GM21381 (cell line): Measurements from ENCODE around the gene PTPRR.
A peak's percentile ranks its signal among the peaks of the same experiment; 100 is the strongest.

Experiments used
- ATAC-seq: cut with Tn5 transposase; IDR thresholded peaks from one replicate; pipeline ENCODE4 v1.9.1; 2021; ENCODE audit warnings: mild to moderate bottlenecking, moderate library complexity; ENCODE audit not compliant: unreplicated experiment

Gene PTPRR

GRCh38 chr12:70615174-70615866, 305.2 kb downstream of the PTPRR start:
- no peak for ATAC-seq

- no peak for ATAC-seq
Observed at GRCh38 chr12:70609739-70610491, 310.6 kb downstream of the PTPRR start.

- ATAC-seq = no peak
Observed at GRCh38 chr12:70609203-70609602, 311.3 kb downstream of the PTPRR start.

- ATAC-seq = no peak
Observed at GRCh38 chr12:70608184-70608583, 312.4 kb downstream of the PTPRR start.

GRCh38 chr12:70607107-70607506, 313.4 kb downstream of the PTPRR start:
- ATAC-seq = no peak

DNA sequence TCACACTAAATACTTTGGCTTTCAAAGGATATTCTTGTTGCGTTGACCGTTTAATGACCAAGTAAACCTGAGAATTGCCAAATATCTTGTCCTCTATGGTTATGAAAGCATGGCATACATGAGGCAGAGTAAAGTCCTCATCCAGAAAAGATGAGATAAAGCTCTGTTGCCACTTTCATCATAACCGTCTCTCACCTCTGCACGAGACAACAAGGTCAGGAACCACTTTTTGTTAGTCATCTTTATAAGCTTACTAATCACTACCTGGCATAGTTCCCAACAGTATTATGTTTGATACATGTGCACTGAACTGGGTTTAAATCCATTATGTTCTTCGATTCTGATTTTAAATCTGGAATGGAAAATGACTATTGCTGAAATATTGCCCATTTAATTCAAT, 314.6 kb downstream of the PTPRR start:
- no peak for ATAC-seq

DNA sequence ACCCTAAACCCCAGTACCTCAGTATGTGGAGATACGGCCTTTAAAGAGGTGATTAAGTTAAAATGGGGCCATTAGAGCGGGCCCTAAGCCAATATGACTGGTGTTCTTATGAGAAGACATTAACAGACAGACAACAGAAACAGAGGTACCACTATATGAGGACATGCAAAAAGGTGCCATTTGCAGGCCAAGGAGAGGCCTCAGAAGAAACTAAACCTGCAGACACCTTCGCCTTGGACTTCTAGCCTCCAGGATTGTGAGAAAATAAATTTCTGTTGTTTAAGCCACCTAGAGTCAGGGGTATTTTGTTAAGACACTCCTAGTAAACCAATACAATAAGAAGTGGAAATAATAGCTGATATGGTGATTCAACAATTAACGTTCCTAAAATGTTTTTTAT, 315.9 kb downstream of the PTPRR start:
- no peak for ATAC-seq

GRCh38 chr12:70603044-70603443, 317.5 kb downstream of the PTPRR start:
- ATAC-seq = no peak

DNA sequence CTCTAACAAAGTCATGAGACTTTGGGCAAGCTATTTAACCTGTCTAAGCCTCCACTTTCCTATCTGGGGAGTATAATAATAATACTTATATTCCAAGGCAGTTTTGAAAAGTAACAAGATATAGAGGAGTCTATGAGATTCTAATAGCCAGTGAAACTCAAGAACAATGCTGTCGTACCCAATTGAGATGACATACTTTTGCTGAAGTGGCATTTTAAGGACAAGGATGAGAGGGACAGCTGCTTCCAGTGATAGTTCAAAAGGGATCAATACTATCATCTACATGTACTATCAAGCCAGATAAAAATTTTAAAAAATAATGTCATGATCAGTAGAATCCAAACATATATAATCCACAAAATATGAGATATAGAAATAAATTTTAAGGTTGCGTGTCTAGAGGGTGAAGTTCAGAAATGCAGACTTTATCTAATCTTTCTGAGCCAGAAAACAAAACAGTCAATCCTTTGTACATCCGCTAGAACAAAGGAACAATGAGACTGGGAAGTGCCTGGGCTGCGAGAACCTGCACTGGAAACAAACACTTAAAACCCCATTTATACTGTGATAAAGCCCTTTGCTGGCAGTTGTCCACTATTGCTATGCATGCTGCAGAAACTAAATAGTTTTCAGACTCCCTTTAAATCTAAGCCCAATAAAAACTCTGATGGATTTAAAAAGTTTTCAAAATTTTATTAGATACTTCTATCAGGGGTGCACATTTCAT, 321.9 kb downstream of the PTPRR start:
- ATAC-seq = no peak

- no peak for ATAC-seq
Observed at GRCh38 chr12:70592664-70593063, 327.9 kb downstream of the PTPRR start.

DNA sequence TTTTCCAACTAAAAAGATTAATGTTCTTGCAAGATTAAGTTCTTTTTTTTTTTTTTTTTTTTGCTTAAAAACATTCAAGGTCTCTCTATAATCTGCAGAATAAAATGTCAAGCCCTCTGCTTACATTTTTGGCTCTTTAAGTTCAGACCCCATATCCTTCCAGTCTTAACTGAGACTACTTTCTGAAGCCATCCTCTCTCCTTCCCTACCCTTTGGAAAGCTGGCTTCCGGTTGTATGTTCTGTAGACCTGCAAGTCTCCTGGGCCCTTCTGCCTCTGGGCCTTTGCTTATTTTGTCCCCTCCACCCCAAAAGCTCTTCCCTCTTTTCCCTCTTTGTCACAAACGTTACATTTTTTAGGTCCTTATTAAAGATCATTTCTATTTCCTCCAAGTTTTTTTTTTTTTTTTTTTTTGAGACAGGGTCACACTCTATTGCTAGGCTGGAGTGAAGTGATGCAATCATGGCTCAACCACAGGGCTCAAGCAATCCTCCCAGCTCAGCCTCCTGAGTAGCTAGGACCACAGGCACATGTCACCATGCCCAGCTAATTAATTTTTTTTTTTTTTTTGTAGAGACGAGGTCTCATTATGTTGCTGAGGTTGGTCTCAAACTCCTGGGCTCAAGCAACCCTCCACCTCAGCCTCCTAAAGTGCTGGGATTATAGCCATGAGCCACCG, 329.9 kb downstream of the PTPRR start:
- ATAC-seq = no peak

GRCh38 chr12:70590051-70590450, 330.5 kb downstream of the PTPRR start:
- peak; percentile 88 for ATAC-seq
